SK-N-MC (cell line): Measurements from ENCODE around the gene LPIN1.
"Not testable (repeated sequence)": the region's sequence is repeated elsewhere in the genome, so short reads cannot be mapped to it uniquely, and the experiment has no call there.

Experiments used
- DNase-seq: peaks from one replicate; pipeline ENCODE4 v3.0.0-alpha.2; 2011; ENCODE audit warnings: low read depth, low spot score
- H3K27ac ChIP-seq: fragments of 200-600 bp; sonication (generic); 2 replicates; pipeline ENCODE4 v1.5.1; 2016; ENCODE audit warnings: mixed run types
- H3K36me3 ChIP-seq: fragments of 200-600 bp; sonication (generic); 2 replicates; pipeline ENCODE4 v1.6.1; 2017; ENCODE audit warnings: antibody characterized with exemption, low read length, mixed read lengths; ENCODE audit not compliant: insufficient read depth
- H3K4me3 ChIP-seq: fragments of 200-600 bp; sonication (generic); 2 replicates; pipeline ENCODE4 v1.5.1; 2016
- H3K9ac ChIP-seq: fragments of 200-600 bp; sonication (generic); 2 replicates; pipeline ENCODE4 v1.8.0; 2017; ENCODE audit warnings: mixed run types, mixed read lengths; ENCODE audit not compliant: insufficient read length
- H3K9me3 ChIP-seq: fragments of 200-600 bp; sonication (generic); 2 replicates; pipeline ENCODE4 v1.6.1; 2017; ENCODE audit warnings: low read depth, mild to moderate bottlenecking, antibody characterized with exemption, low read length, moderate library complexity, mixed read lengths
- EZH2 ChIP-seq: fragments of 200-600 bp; sonication (generic); IDR thresholded peaks from one replicate; pipeline ENCODE4 v1.6.1; 2017; ENCODE audit warnings: antibody characterized with exemption
- FOXP2 ChIP-seq: optimal IDR thresholded peaks from 2 replicates; pipeline ENCODE3; 2011; ENCODE audit warnings: mild to moderate bottlenecking, moderate library complexity; ENCODE audit not compliant: insufficient read depth; ENCODE audit errors: extremely low read length, control extremely low read depth
- POLR2AphosphoS5 ChIP-seq: IDR thresholded peaks from 2 replicates; pipeline ENCODE4 v1.6.1; 2012; ENCODE audit warnings: mild to moderate bottlenecking, low read depth, low read length, borderline replicate concordance

Gene LPIN1

GRCh38 chr2:11753886-11754699, 7.7 kb downstream of the LPIN1 start:
- no peak for DNase-seq
- Histone ChIP-seq H3K27ac (no peak overlapping the region), H3K9ac (no peak overlapping the region), H3K4me3 (no peak overlapping the region), H3K36me3 (no peaks in the 10 kb centered on the region), H3K9me3 (no peaks in the 10 kb centered on the region)
- TF ChIP-seq FOXP2 (no peak), POLR2AphosphoS5 (no peak), EZH2 (no peak)

GRCh38 chr2:11754700-11755015, 8.2 kb downstream of the LPIN1 start:
- TF ChIP-seq POLR2AphosphoS5 = no peak
- no peak for TF ChIP-seq FOXP2
- TF ChIP-seq EZH2 = no peak
- no peaks in the 10 kb centered on the region for H3K36me3 ChIP-seq
- no peak overlapping the region for H3K9ac ChIP-seq
- H3K27ac ChIP-seq = no peak overlapping the region
- no peak overlapping the region for H3K4me3 ChIP-seq
- no peaks in the 10 kb centered on the region for H3K9me3 ChIP-seq
- DNase-seq = no peak

GRCh38 chr2:11757101-11757500, 10.7 kb downstream of the LPIN1 start:
- H3K9ac ChIP-seq = no peak overlapping the region
- H3K4me3 ChIP-seq = no peak overlapping the region
- H3K36me3 ChIP-seq = no peaks in the 10 kb centered on the region
- H3K27ac ChIP-seq = no peak overlapping the region
- H3K9me3 ChIP-seq = no peaks in the 10 kb centered on the region
- no peak for DNase-seq
- TF ChIP-seq POLR2AphosphoS5 = no peak
- no peak for TF ChIP-seq FOXP2

DNA sequence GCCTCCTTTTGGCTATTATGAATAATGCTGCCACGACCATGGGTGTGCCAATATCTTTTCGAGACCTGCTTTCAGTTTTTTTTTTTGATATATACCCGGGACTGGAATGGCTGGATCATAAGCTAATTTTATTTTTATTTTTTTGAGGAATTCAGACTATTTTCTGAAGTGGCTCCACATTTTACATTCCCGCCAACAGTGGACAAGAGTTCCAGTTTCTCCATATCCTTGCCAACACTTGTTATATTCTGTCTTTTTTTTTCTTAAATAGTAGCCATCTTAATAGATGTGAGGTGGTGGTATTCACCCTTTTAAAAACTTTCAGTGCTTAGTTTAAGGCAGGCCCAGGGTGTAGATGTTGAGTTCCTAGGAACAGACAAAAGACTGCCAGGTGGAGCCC, 11.8 kb downstream of the LPIN1 start:
- no peak overlapping the region for H3K27ac ChIP-seq
- DNase-seq = no peak
- TF ChIP-seq EZH2 (no peak), FOXP2 (no peak), POLR2AphosphoS5 (no peak)
- H3K36me3 ChIP-seq = no peaks in the 10 kb centered on the region
- H3K9ac ChIP-seq = no peak overlapping the region
- H3K4me3 ChIP-seq = no peak overlapping the region
- H3K9me3 ChIP-seq = no peaks in the 10 kb centered on the region

- Histone ChIP-seq H3K4me3 (no peak overlapping the region), H3K36me3 (no peaks in the 10 kb centered on the region), H3K9ac (no peak overlapping the region), H3K27ac (no peak overlapping the region), H3K9me3 (no peaks in the 10 kb centered on the region)
- no peak for TF ChIP-seq POLR2AphosphoS5
- TF ChIP-seq FOXP2 = no peak
- no peak for TF ChIP-seq EZH2
- DNase-seq = no peak
Measured at GRCh38 chr2:11758647-11759046, 12.2 kb downstream of the LPIN1 start.

GRCh38 chr2:11759182-11759975, 12.9 kb downstream of the LPIN1 start:
- not testable (repeated sequence) for H3K4me3 ChIP-seq, H3K27ac ChIP-seq, H3K9ac ChIP-seq, DNase-seq, H3K9me3 ChIP-seq, H3K36me3 ChIP-seq

DNA sequence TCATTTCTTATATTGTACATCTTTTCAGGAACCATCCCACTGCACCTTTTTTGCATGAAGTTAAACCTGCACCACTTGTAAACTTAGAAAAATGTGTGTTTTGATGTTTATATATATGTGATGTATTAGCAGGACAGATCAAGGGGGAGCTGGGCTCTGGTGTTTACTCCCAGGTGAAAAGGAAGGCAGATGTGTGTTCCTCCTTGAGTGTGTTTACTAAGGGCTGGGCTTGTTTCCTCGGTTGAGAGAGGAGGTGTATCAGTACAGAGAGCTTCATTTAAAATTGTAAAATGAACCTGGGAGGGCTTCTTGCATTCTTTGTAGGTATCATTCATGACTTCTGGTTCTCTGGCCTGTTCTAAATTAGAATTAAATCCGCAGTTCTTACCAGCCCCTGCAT, 14.8 kb downstream of the LPIN1 start:
- no peak overlapping the region for H3K4me3 ChIP-seq
- H3K9ac ChIP-seq = no peak overlapping the region
- no peaks in the 10 kb centered on the region; the same call in 1 of the 2 replicates for H3K36me3 ChIP-seq
- no peak overlapping the region for H3K27ac ChIP-seq
- no peak for DNase-seq
- H3K9me3 ChIP-seq = no peaks in the 10 kb centered on the region
- TF ChIP-seq EZH2 (no peak), POLR2AphosphoS5 (no peak), FOXP2 (no peak)

DNA sequence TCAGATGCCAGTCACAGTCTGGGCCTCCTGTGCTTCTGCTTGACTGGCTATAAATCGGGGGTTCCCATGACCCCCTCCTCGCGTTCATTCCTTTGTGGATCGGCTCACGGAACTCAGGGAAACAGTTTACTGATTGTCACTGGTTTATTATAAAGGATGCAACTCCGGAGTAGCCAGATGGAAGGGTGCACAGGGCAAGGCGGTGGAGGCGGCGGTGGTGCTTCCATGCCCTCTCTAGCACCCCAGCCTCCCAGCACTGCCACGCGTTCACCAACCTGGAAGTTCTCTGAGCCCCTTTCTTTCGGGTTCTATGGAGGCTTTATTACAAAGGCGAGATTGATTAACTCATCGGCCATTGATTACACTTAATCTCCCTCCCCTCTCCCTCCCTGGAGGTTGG, 15.6 kb downstream of the LPIN1 start:
- no peak for DNase-seq
- no peak overlapping the region for H3K9ac ChIP-seq
- no peak overlapping the region for H3K4me3 ChIP-seq

More for the DNA sequence above, 15.6 kb downstream of the LPIN1 start:
- TF ChIP-seq FOXP2 (no peak), EZH2 (no peak), POLR2AphosphoS5 (no peak)
- Histone ChIP-seq H3K9me3 (no peaks in the 10 kb centered on the region), H3K36me3 (no peaks in the 10 kb centered on the region; the same call in 1 of the 2 replicates), H3K27ac (no peak overlapping the region)
